GM18508 (cell line): ENCODE data around the gene NDUFS2.
"Not testable (repeated sequence)": the region's sequence is repeated elsewhere in the genome, so short reads cannot be mapped to it uniquely, and the experiment has no call there.

Experiments used
- ATAC-seq: cut with Tn5 transposase; IDR thresholded peaks from one replicate; pipeline ENCODE4 v1.9.1; 2021; ENCODE audit warnings: moderate number of reproducible peaks; ENCODE audit not compliant: insufficient read depth, unreplicated experiment

NDUFS2 gene

GRCh38 chr1:161216945-161217712, 15.0 kb downstream of the NDUFS2 start:
- ATAC-seq, result peak; percentile 69

DNA sequence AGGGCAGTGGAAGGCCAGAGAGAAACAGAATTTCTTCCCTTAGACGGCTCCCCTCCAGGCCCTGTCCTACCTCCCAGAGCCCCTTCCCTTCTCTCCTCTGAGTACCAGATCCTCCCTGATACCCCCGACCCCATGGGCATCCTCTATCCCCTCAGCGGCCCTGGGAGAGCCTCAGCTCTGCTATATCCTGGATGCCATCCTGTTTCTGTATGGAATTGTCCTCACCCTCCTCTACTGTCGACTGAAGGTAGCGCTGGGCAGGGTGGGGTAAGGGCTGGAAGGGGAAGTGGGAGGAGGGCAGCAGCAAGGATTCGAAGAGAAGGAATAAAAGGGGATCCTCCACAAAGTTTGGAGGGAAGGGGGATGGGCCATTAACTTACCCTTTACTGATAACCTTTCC, 15.7 kb downstream of the NDUFS2 start:
- ATAC-seq, result no peak

GRCh38 chr1:161218301-161219077, 16.3 kb downstream of the NDUFS2 start:
- ATAC-seq, result no peak

GRCh38 chr1:161219078-161219892, 17.1 kb downstream of the NDUFS2 start:
- no peak for ATAC-seq

DNA sequence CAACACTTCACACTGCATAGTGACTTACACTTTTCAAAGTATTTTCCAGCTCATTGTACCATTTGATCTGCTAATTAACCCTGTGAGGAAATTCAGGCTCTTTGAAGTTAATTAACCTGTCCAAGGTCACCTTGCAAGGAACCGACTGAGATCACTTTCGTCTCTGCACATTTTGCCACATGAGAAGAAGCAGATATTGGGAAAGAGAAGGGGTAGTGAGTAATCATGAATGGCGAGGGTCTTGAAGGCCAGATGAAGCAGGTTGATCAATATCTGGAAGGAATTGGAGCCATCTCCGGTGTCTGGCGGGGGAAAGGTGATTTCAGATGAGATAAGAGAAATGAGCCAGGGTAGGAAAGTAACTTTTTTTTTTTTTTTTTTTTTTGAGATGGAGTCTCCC, 17.8 kb downstream of the NDUFS2 start:
- ATAC-seq, result no peak

GRCh38 chr1:161222175-161223019, 20.2 kb downstream of the NDUFS2 start:
- no peak for ATAC-seq

- ATAC-seq, result no peak
Observed at GRCh38 chr1:161223805-161224694, 21.9 kb downstream of the NDUFS2 start.

- ATAC-seq, result not testable (repeated sequence)
Observed at GRCh38 chr1:161224695-161225087, 22.5 kb downstream of the NDUFS2 start.

GRCh38 chr1:161225178-161225533, 23.0 kb downstream of the NDUFS2 start:
- peak; percentile 0 for ATAC-seq

DNA sequence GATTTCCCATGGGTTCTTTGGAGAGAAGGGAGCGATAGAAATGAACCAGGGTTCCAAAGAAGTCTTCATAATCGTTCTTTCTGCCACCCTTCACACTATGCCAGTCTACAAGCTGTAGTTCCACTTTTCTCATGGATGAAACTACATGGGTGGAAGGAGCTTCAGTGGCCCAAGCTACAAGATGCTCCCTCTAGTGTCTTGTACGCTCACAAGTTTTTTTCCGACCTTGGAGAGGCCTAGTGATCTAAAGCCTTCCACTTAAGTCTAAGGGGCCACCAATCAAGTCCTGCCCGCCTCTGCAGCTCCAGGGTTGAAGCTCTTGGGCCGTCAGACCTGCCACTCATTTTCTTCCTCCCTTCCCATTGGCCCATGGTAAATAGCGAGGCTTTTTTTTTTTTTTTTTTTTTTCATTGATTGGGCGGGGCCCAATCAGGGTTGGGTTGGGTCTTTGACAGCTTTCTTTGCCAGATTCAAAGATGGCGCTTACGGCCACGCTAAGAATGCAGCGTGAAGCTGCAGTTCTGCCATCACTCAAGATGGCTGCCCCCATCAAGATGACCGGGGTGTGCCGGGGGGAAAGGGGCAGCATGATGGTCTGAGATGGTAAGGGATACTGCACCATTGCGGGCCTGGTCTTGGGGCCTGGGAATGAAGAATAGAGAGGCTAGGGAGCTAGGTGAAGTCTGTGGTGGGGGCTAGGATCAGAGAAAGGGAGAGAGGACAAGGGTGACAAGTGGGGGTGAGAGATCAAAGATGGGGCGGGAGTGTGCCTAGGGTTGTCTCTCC, 23.6 kb downstream of the NDUFS2 start, which contains the start of gene TOMM40L:
TSS of gene TOMM40L (plus strand) at position 527 of the 786 bp plus-strand sequence. CDS start 430 bp downstream, outside the sequence.
- peak; percentile 87 for ATAC-seq

GRCh38 chr1:161226320-161226711, 24.1 kb downstream of the NDUFS2 start:
- no peak for ATAC-seq

GRCh38 chr1:161226759-161227158, 24.6 kb downstream of the NDUFS2 start:
- ATAC-seq, result no peak

- no peak for ATAC-seq
Observed at GRCh38 chr1:161227196-161227871, 25.2 kb downstream of the NDUFS2 start.

DNA sequence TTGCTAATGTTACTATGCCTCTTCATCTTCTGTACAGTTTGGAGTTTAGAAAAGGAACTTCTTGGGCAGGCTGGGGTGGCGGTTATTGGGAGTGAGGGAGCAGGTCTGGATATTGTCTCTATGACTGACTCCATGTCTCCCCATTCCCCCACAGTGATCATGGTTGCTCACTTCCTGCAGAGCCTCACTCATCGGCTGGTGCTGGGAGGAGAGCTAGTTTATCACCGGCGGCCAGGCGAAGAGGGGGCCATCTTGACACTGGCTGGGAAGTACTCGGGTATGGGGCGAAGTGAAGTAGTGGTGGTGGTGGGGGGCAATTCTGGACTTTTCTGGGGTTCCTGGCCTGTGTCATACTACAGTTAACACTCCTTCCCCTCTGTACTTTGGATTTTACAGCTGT, 25.9 kb downstream of the NDUFS2 start:
- ATAC-seq, result no peak

DNA sequence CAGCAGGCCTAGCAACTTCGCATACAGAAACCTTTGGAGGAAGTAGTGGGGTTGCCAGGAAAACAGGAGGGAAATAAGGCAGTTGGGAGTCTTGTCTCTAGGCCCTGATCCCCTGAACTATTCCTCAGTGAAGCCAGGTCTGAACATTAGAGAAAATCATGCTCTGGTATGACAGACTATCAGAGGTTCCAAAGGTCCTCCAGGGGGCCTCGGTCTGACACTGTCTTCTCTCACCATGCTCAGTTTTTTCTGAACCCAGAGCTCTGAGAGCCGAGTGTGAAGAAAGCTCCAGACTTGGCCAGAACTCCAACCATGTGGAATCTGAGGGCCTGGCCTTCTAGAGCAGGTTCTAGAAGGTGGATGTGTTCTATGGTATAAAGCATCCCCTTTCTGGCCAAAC, 27.7 kb downstream of the NDUFS2 start:
- ATAC-seq, result no peak

DNA sequence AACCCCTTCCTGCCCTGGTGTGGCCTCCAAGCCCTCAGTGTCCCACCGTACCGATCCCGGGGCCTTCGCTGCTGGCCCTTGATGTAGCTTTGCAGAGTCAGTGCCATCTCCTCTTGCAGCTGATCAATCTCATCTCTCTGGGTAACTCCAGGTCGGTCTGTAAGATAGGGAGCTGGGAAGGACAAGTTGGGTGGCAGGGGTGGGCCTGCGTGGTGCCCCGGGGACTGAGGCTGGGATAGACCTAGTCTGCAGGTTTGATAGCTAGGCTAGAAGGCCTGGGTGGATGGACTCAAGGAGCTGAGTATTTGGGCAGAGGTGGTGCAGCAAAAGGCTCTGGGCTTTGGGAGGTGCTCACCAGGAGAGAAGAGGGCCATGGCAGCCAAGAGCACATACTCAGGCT, 28.6 kb downstream of the NDUFS2 start:
- no peak for ATAC-seq

- no peak for ATAC-seq
Observed at GRCh38 chr1:161233102-161233501, 30.9 kb downstream of the NDUFS2 start.
